Midbrain (tissue), 1 donor: Measurements from ENCODE around the gene ROBO1.
A peak's percentile ranks its signal among the peaks of the same experiment; 100 is the strongest.
"Not testable (repeated sequence)": the region's sequence is repeated elsewhere in the genome, so short reads cannot be mapped to it uniquely, and the experiment has no call there.

Experiments
- DNase-seq: peaks from one replicate; lab custom pipeline; 2025; lab: John Stamatoyannopoulos, UW

ROBO1 gene

DNA sequence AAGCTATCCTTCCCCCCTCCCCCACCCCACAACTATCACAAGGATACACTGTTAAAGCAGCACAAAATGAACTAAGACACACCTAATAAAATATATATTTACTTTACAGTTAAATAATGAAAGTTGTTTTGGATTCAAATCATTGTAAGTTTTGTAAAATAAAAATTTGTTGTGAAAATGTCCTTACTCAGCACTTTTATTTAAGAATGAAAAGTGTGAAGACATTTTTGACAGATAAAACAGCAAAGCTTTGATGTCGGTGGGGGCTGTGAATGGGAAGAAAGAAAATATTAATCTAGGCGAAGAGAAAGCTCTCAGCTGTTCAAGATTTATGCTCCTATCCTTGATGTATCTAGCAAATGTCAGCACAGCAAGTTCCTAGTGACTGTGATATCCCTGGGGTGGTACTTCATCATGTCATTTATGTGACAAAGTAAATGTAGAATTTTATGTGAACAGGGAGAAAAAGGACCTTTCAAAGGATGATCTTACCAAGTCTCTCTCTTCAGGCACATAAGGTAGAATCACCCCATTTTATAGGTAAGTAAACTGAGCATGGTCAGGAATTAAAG, 216.4 kb downstream of the ROBO1 start:
- no peak for DNase-seq

- DNase-seq = no peak
These were observed 224.4 kb downstream of the ROBO1 start for GRCh38 chr3:79543218-79543982.

GRCh38 chr3:79534727-79535126, 233.1 kb downstream of the ROBO1 start:
- no peak for DNase-seq

DNA sequence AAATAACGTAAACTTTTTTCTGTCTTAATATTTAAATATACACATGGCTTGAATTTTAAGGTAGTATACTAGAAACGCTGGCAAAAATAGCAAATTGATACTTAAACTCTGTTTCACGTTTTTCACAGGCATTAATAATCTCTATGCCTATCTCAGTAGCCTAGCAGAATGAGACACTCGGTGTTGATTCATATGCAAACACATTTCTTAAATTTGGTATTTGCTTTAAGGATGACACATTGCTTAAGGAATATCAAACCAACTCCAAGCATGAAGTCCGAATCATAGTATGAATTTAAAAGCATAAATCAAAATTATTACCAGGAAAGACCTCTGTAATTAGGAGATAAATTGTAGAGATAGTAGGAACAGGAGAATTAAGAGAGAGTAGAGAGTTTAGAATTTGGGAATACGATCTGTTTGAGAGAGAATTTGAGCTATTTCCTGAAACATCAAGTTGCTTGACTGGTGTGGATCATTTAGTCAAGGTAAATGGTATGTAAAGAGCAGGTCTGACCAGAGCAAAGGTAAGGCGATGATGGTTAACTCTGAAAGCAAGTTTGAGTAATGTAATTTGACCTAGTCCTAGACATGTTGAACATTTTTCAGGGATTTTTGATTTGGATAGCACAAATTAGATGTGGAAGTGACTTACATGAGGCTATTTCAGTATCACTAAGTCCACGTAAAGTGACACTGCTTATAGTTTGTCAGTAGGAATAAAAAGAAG, 236.1 kb downstream of the ROBO1 start:
- no peak for DNase-seq

DNA sequence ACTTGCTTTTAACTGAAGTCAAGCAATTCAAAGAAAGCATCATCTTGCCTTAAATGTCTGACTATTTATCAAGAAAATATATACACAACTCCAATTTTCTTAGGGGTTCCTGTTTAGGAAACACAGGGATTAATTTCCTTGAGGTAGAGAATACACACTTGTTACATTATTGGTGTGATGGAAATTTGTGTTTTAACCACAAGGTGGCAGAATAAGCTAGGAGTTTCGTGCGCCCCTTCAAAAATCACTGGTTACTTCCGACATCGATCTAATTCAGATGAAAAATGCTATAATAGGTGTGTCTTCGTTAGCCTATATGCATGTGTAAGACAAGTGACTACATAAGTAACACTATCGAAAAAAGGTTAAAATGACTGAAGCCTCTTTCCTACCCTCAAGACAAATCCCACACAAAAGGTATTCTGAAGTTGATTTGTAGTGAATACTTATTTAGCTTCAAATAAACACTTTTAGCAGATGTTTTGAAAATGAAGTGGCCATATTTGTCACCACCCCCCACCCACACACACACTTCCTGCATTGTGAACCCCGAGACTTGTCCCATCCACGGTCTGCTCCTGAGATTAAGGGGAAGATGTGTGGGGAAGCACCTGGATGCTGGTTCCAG, 246.5 kb downstream of the ROBO1 start:
- DNase-seq = peak; percentile 52

DNA sequence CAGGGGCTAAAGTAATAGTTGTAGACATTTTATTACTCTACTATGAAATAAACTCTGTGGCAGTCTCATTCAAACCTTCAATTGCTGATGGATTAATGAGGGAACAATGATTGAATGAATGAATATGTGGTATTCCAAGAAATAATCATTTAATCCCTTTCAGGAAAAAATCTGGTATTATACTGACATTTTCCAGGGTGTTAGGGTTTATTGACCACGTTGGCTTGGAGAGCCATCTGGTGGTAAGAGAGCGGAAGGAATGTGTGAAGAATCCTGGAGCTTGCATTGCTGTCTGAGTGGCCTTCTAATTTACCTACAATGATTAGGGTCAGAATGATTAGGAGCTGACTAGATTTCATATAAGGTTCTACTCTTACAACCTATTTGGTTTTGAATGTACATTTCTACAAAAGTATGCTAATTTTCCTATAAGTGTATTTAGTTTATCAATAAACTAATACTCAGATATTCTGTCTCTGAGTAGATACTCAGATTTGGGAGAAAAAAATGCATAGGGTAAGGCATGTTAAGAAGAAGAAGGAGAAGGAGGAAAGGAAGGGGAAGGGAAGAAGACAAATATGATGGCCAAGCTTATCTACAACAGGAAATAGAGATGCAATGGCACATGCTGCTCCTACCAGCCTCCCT, 249.9 kb downstream of the ROBO1 start:
- peak; percentile 23 for DNase-seq

DNA sequence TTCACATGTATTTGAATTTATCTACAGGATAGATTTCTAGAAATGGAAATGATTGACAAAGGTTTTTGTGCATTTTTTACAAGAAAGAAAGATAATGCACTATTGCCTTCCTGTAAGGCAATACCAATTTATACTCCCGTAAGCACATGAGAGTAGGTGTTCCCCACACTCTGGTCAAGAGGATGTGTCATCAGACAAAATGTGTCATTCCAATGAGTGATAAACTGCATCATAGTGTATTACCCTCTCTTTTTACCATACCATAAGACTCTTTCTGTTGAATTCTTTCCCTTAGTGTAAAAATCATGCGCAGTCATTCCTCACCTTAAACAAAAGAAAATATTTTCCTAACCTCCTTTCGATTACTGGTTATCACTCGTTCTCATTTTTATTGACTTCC, 251.0 kb downstream of the ROBO1 start:
- no peak for DNase-seq

- DNase-seq = peak; percentile 50
These were observed 252.7 kb downstream of the ROBO1 start for GRCh38 chr3:79515072-79515471.

GRCh38 chr3:79514069-79514468, 253.7 kb downstream of the ROBO1 start:
- no peak for DNase-seq

GRCh38 chr3:79506751-79507150, 261.0 kb downstream of the ROBO1 start:
- DNase-seq = no peak

DNA sequence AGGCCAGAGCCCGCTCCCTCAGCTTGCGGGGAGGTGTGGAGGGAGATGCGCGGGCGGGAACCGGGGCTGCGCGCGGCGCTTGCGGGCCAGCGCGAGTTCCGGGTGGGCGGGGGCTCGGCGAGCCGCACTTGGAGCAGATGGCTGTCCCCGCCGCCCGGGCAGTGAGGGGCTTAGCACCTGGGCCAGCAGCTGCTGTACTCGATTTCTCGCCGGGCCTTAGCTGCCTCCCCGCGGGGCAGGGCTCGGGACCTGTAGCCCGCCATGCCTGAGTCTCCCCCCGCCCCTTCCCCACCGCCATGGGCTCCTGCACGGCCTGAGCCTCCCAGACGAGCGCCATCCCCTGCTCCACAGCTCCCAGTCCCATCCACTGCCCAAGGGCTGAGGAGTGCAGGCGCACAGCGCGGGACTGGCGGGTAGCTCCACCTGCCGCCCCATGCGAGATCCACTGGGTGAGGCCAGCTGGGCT, 265.5 kb downstream of the ROBO1 start:
- DNase-seq = not testable (repeated sequence)

DNA sequence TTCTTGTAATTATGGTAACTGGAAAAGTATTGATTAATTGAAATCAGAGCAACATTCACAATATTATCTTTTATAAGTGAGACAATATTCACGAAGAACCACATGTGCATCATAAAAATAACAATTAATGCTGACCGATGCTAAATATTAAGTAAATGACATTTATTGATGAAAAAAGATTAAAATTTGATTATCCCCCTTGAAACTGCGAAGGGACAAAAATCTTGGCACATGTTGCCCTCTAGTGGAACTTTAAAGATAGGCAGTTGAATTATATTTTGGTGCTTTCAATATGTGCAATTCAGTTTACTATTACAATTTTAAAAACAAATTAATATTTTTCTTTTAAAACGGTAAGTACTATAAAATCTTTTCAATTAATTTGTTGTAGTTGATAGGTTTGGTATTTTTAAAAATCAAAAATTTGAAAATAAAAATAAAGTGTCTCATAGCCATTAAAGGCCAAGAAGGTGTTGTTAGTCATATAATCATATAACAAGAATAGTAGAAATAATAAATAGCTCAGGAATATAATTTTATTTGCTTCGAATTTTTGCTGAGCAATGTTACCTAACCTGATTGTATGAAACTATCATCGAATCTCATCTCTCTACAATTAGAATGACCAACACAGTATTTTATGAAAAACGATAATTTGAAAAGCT, 270.2 kb downstream of the ROBO1 start:
- peak; percentile 2 for DNase-seq

- DNase-seq = no peak
These were observed 276.7 kb downstream of the ROBO1 start for GRCh38 chr3:79491029-79491641.

DNA sequence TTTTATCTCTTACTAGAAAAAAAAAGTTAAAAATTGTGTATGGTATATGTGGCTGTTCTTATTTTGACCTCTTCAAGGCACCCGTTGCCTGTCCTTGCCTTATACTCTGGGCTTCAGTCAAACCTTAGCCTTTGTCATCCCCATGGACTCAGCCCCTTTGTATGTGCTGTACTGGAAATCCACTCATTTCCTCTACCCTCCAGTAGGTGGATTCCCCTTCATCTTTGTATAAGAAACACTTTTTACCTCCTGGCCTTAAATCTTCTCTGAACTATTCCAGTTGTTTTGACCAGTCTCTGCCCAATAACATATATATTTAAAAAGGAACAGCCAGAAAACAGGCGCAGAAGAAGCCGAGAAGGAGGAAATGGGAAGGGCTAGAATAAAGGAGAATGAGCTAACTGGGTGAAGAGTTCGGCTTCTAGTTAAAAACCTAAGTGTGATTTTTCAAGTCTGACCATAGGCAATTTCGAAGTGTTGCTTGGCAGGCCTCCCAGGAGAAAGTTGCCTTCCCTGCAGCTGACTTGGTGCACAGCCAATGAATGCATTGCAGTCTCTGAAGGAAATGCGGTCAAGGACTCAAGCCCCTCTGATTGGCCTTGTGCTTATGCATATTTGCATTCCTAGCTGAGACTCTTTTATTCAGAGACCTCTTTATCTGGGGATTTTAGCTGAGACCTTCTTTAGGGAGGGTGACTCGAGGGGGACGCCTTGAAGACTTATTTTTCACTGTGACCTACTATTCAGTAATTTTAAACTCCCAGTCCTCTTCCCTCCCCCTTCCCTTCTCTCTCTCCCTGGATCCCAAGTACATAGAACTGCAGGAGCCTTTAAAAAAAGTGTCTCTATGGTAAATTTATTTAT, 277.4 kb downstream of the ROBO1 start:
- DNase-seq = peak; percentile 12

DNA sequence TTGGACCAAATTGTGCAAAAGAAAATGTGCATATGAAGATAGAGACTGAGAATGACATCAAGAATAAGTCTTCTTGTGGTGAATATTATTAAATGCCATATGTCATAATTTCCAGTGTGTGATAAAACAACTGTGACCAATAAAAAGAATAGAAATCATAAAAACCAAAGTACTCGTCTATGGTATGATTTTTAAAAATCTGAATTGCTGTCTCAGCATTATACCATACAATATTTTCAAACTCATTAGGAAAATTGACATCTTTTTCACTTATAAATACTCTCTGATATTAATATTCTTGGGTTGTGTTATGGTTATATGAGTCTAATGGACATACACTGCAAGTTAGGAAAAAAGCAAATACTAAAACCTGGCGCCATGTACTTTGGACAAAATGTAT, 279.4 kb downstream of the ROBO1 start:
- no peak for DNase-seq

GRCh38 chr3:79480746-79481145, 287.1 kb downstream of the ROBO1 start:
- DNase-seq = no peak

GRCh38 chr3:79478620-79479019, 289.2 kb downstream of the ROBO1 start:
- no peak for DNase-seq

- DNase-seq = no peak
These were observed 290.6 kb downstream of the ROBO1 start for GRCh38 chr3:79477242-79477641.

DNA sequence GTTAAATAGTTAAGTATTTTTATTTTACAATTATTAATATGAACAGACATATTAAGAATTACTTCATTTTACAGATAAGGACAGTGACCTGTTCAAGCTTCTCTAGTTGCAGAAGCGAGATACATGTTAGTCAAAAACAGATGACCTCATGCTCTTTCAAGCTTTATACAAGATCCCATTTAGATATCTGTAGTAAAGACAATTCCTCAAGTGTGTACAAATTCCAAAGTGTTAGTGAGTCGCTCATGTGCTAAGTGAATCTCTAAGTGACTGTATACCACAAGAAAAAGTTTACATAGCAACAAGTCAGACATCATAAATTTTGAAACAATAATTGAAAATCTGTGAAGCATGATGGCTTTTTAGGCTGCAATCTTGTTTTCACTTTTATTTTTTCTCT, 293.8 kb downstream of the ROBO1 start:
- DNase-seq = no peak

GRCh38 chr3:79467721-79468120, 300.1 kb downstream of the ROBO1 start:
- no peak for DNase-seq
